ENCODE results near the gene SYNJ1.

DNA sequence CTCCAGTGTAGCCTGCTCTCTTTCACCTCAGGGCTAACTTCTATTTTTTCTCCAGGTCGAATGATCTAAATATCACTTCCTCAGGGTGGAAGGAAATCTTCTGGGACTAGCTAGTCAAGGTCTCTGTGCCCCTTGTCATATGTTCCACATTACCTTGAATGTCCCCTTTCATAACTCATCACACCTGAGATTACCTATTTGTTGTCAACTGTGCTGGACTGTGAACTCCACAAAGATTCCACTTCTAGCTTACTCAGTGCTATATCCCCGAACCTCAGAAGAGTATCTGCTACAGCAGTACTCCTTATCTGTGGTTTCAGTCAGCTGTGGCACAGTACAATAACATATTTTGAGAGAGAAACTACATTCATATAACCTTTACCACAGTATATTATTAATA, 14.6 kb upstream of the SYNJ1 start:
- TF ChIP-seq, protein P1, sequence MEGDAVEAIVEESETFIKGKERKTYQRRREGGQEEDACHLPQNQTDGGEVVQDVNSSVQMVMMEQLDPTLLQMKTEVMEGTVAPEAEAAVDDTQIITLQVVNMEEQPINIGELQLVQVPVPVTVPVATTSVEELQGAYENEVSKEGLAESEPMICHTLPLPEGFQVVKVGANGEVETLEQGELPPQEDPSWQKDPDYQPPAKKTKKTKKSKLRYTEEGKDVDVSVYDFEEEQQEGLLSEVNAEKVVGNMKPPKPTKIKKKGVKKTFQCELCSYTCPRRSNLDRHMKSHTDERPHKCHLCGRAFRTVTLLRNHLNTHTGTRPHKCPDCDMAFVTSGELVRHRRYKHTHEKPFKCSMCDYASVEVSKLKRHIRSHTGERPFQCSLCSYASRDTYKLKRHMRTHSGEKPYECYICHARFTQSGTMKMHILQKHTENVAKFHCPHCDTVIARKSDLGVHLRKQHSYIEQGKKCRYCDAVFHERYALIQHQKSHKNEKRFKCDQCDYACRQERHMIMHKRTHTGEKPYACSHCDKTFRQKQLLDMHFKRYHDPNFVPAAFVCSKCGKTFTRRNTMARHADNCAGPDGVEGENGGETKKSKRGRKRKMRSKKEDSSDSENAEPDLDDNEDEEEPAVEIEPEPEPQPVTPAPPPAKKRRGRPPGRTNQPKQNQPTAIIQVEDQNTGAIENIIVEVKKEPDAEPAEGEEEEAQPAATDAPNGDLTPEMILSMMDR (IDR thresholded peaks at IDR 0.05) = no peak
- TF ChIP-seq, protein P2, sequence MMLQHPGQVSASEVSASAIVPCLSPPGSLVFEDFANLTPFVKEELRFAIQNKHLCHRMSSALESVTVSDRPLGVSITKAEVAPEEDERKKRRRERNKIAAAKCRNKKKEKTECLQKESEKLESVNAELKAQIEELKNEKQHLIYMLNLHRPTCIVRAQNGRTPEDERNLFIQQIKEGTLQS (CRISPR knock-in tag; conservative IDR thresholded peaks at IDR 0.05) = no peak
- TF ChIP-seq, protein P3, sequence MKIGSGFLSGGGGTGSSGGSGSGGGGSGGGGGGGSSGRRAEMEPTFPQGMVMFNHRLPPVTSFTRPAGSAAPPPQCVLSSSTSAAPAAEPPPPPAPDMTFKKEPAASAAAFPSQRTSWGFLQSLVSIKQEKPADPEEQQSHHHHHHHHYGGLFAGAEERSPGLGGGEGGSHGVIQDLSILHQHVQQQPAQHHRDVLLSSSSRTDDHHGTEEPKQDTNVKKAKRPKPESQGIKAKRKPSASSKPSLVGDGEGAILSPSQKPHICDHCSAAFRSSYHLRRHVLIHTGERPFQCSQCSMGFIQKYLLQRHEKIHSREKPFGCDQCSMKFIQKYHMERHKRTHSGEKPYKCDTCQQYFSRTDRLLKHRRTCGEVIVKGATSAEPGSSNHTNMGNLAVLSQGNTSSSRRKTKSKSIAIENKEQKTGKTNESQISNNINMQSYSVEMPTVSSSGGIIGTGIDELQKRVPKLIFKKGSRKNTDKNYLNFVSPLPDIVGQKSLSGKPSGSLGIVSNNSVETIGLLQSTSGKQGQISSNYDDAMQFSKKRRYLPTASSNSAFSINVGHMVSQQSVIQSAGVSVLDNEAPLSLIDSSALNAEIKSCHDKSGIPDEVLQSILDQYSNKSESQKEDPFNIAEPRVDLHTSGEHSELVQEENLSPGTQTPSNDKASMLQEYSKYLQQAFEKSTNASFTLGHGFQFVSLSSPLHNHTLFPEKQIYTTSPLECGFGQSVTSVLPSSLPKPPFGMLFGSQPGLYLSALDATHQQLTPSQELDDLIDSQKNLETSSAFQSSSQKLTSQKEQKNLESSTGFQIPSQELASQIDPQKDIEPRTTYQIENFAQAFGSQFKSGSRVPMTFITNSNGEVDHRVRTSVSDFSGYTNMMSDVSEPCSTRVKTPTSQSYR (CRISPR knock-in tag; IDR thresholded peaks at IDR 0.05) = no peak
- TF ChIP-seq, protein P4, sequence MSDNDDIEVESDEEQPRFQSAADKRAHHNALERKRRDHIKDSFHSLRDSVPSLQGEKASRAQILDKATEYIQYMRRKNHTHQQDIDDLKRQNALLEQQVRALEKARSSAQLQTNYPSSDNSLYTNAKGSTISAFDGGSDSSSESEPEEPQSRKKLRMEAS (CRISPR knock-in tag; IDR thresholded peaks at IDR 0.05) = no peak
- TF ChIP-seq, protein P5, sequence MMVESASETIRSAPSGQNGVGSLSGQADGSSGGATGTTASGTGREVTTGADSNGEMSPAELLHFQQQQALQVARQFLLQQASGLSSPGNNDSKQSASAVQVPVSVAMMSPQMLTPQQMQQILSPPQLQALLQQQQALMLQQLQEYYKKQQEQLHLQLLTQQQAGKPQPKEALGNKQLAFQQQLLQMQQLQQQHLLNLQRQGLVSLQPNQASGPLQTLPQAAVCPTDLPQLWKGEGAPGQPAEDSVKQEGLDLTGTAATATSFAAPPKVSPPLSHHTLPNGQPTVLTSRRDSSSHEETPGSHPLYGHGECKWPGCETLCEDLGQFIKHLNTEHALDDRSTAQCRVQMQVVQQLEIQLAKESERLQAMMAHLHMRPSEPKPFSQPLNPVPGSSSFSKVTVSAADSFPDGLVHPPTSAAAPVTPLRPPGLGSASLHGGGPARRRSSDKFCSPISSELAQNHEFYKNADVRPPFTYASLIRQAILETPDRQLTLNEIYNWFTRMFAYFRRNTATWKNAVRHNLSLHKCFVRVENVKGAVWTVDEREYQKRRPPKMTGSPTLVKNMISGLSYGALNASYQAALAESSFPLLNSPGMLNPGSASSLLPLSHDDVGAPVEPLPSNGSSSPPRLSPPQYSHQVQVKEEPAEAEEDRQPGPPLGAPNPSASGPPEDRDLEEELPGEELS (CRISPR knock-in tag; IDR thresholded peaks at IDR 0.05) = no peak
- TF ChIP-seq ESRRA (CRISPR knock-in tag; IDR thresholded peaks at IDR 0.05; ENCODE audit: borderline replicate concordance) (no peak), FOXJ3 (CRISPR knock-in tag; IDR thresholded peaks at IDR 0.05; ENCODE audit: borderline replicate concordance) (no peak), JUN (CRISPR knock-in tag; IDR thresholded peaks at IDR 0.05) (no peak), NR1H2 (CRISPR knock-in tag; IDR thresholded peaks at IDR 0.05) (no peak), CREM (CRISPR knock-in tag; IDR thresholded peaks at IDR 0.05) (no peak), PRRX2 (CRISPR knock-in tag; IDR thresholded peaks at IDR 0.05) (no peak)
- TF ChIP-seq, protein P6, sequence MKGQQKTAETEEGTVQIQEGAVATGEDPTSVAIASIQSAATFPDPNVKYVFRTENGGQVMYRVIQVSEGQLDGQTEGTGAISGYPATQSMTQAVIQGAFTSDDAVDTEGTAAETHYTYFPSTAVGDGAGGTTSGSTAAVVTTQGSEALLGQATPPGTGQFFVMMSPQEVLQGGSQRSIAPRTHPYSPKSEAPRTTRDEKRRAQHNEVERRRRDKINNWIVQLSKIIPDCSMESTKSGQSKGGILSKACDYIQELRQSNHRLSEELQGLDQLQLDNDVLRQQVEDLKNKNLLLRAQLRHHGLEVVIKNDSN (CRISPR knock-in tag; IDR thresholded peaks at IDR 0.05) = no peak
- TF ChIP-seq, protein P7, sequence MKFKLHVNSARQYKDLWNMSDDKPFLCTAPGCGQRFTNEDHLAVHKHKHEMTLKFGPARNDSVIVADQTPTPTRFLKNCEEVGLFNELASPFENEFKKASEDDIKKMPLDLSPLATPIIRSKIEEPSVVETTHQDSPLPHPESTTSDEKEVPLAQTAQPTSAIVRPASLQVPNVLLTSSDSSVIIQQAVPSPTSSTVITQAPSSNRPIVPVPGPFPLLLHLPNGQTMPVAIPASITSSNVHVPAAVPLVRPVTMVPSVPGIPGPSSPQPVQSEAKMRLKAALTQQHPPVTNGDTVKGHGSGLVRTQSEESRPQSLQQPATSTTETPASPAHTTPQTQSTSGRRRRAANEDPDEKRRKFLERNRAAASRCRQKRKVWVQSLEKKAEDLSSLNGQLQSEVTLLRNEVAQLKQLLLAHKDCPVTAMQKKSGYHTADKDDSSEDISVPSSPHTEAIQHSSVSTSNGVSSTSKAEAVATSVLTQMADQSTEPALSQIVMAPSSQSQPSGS (CRISPR knock-in tag; IDR thresholded peaks at IDR 0.05; ENCODE audit: borderline replicate concordance, low read depth) = no peak
- TF ChIP-seq, protein P8, sequence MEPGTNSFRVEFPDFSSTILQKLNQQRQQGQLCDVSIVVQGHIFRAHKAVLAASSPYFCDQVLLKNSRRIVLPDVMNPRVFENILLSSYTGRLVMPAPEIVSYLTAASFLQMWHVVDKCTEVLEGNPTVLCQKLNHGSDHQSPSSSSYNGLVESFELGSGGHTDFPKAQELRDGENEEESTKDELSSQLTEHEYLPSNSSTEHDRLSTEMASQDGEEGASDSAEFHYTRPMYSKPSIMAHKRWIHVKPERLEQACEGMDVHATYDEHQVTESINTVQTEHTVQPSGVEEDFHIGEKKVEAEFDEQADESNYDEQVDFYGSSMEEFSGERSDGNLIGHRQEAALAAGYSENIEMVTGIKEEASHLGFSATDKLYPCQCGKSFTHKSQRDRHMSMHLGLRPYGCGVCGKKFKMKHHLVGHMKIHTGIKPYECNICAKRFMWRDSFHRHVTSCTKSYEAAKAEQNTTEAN (CRISPR knock-in tag; IDR thresholded peaks at IDR 0.05) = no peak
